NCI-H187 (cell line): ENCODE results near the gene MANBA.

Experiments
- DNase-seq, 2 experiments: peaks; one replicate each; lab custom pipeline; 2025; lab: John Stamatoyannopoulos, UW

MANBA gene

GRCh38 chr4:102678107-102678506 is 82.7 kb downstream of the MANBA start:
- DNase-seq, result no peak

- no peak for DNase-seq
Observed at GRCh38 chr4:102675141-102675540, 85.6 kb downstream of the MANBA start.

GRCh38 chr4:102667001-102667400 is 93.8 kb downstream of the MANBA start:
- DNase-seq, result no peak

GRCh38 chr4:102665527-102665926 is 95.2 kb downstream of the MANBA start:
- DNase-seq, result no peak

- no peak for DNase-seq
Observed at GRCh38 chr4:102663073-102663472, 97.7 kb downstream of the MANBA start.

- no peak for DNase-seq
Observed at GRCh38 chr4:102657206-102657605, 103.6 kb downstream of the MANBA start.

- DNase-seq, result no peak
Observed at GRCh38 chr4:102647117-102647516, 113.7 kb downstream of the MANBA start.

- DNase-seq, result no peak
Observed at GRCh38 chr4:102642631-102643298, 118.0 kb downstream of the MANBA start.

- DNase-seq, result no peak
Observed at GRCh38 chr4:102641793-102642192, 119.0 kb downstream of the MANBA start.

GRCh38 chr4:102640669-102641068 is 120.1 kb downstream of the MANBA start:
- DNase-seq, result no peak

GRCh38 chr4:102639598-102639997 is 121.2 kb downstream of the MANBA start:
- DNase-seq, result no peak

GRCh38 chr4:102638621-102639020 is 122.1 kb downstream of the MANBA start:
- no peak for DNase-seq

- no peak for DNase-seq
Observed at GRCh38 chr4:102637391-102637790, 123.4 kb downstream of the MANBA start.

GRCh38 chr4:102633100-102633499 is 127.7 kb downstream of the MANBA start:
- no peak for DNase-seq

- no peak for DNase-seq
Observed at GRCh38 chr4:102632241-102633065, 128.3 kb downstream of the MANBA start.

GRCh38 chr4:102631616-102632015 is 129.2 kb downstream of the MANBA start:
- DNase-seq, result no peak

- DNase-seq, result no peak
Observed at GRCh38 chr4:102629673-102630072, 131.1 kb downstream of the MANBA start.

GRCh38 chr4:102627831-102628523 is 132.8 kb downstream of the MANBA start:
- DNase-seq, result no peak

GRCh38 chr4:102625232-102625930 is 135.4 kb downstream of the MANBA start:
- no peak for DNase-seq

- DNase-seq, result no peak
Observed at GRCh38 chr4:102624505-102624904, 136.3 kb downstream of the MANBA start.

- no peak for DNase-seq
Observed at GRCh38 chr4:102623622-102624021, 137.1 kb downstream of the MANBA start.
